Transverse colon (tissue), 4 donors: ENCODE measurements around the gene GABRD. TPM values are rescaled to one million over a fixed set of nuclear protein-coding genes. Genes with fewer than 3 reads are reported as not detected.

ENCODE experiments used
- DNase-seq: peaks from one replicate; pipeline ENCODE4 v3.0.0-alpha.2; 2019
- H3K27ac ChIP-seq, 4 donors: fragments of 200-600 bp; sonication (generic); 2 replicates each; pipeline ENCODE4 v1.5.1; 2016 to 2018; ENCODE audit warnings: inconsistent platforms in 4 of 4
- H3K27me3 ChIP-seq: fragments of 200-600 bp; sonication (generic); 2 replicates; pipeline ENCODE4 v1.5.1; 2017; ENCODE audit warnings: inconsistent platforms
- H3K36me3 ChIP-seq, 4 donors: fragments of 200-600 bp; sonication (generic); 2 replicates each; pipeline ENCODE4 v1.5.1; 2017 to 2019; ENCODE audit warnings: inconsistent platforms in 4 of 4
- H3K4me1 ChIP-seq, 4 donors: fragments of 200-600 bp; sonication (generic); 2 replicates each; pipeline ENCODE4 v1.5.1; 2017 to 2020; ENCODE audit warnings: inconsistent platforms in 4 of 4
- H3K4me3 ChIP-seq, 4 donors: fragments of 200-600 bp; sonication (generic); 1 replicate in 1 of 4; 2 replicates in 3 of 4; pipeline versions ENCODE4 v1.5.1 to v1.6.1; 2017 to 2019; ENCODE audit warnings: inconsistent platforms in 4 of 4
- H3K9me3 ChIP-seq, 2 donors: fragments of 200-600 bp; sonication (generic); 2 replicates each; pipeline ENCODE4 v1.5.1; 2017 to 2019; ENCODE audit warnings: inconsistent platforms in 2 of 2
- EP300 ChIP-seq: sonication (generic); formaldehyde crosslinking; IDR thresholded peaks from one replicate; pipeline ENCODE4 v1.6.1; 2017; ENCODE audit warnings: antibody characterized with exemption, low read depth
- POLR2A ChIP-seq: fragments of 450-650 bp; IDR thresholded peaks from one replicate; pipeline ENCODE4 v1.6.1; 2016; ENCODE audit warnings: antibody characterized with exemption, mild to moderate bottlenecking, moderate library complexity
- POLR2AphosphoS5 ChIP-seq, 3 donors: sonication (generic); formaldehyde crosslinking; IDR thresholded peaks; one replicate each; pipeline ENCODE4 v1.6.1; 2016; ENCODE audit warnings: antibody characterized with exemption in 3 of 3
- WGBS, 2 donors: methylation state at CpG; one replicate each; pipeline ENCODE4 v1.1.5; 2018; ENCODE audit warnings: low coverage in 1 of 2; 5-methylcytosine and 5-hydroxymethylcytosine counted together
- in situ Hi-C, 4 donors: fragments of 200-750 bp; cut with MboI; loops; one replicate each; pipeline versions ENCODE4 v1.15.0 to v1.15.1; 2017; ENCODE audit warnings: low sequenced_read_pairs in 3 of 4, low pct_ligation_motif_present in 1 of 4, low pct_unique_long_range_greater_than_20kb in 1 of 4
- intact Hi-C: fragments of 100-400 bp; cut with DNase I; formaldehyde crosslinking; loops from one replicate; pipeline ENCODE4 v1.15.1; 2023; ENCODE audit warnings: low total_unique reads
- total RNA-seq, 4 donors: library from RNA; depleted of rRNA; stranded (reverse); fragments of >200 nt; gene quantifications; one replicate each; pipeline ENCODE4 v1.1.0, GENCODE V29; 2016
- TF ChIP-seq, protein P1 (sequence below), 5 experiments: fragments of 200-600 bp in 3 of 5; fragments of 450-650 bp in 2 of 5; sonication (generic) in 3 of 5; IDR thresholded peaks; 1 replicate in 2 of 5; 2 replicates in 3 of 5; pipeline ENCODE4 v1.5.1; 2016 to 2017; ENCODE audit warnings: antibody characterized with exemption in 5 of 5, inconsistent platforms in 3 of 5, mild to moderate bottlenecking in 2 of 5, moderate library complexity in 1 of 5

GABRD gene
- total RNA-seq, 4 donors from 2014 or later = not detected

GRCh38 chr1:2076826-2077225 lies 57.7 kb downstream of the GABRD start:
- Histone ChIP-seq H3K9me3 (peaks cover 12% of the 10 kb centered on the region in 2 donors), H3K27ac (no peak overlapping the region), H3K4me1 (peaks cover 4 to 9% (median 6%) of the 10 kb centered on the region in 4 donors), H3K4me3 (no peak overlapping the region), H3K27me3 (no peaks in the 10 kb centered on the region), H3K36me3 (peaks cover 0 to 9% (median 0%) of the 10 kb centered on the region in 4 donors)
- no peak for DNase-seq
- intact Hi-C loops = no loop called here
- WGBS, 2 donors = 91 to 98% methylated on average over 13 to 21 of the region's 21 CpGs
- TF ChIP-seq POLR2AphosphoS5 (IDR thresholded peaks at IDR 0.05) (no peak), POLR2A (no peak), EP300 (no peak)
- TF ChIP-seq, protein P1, sequence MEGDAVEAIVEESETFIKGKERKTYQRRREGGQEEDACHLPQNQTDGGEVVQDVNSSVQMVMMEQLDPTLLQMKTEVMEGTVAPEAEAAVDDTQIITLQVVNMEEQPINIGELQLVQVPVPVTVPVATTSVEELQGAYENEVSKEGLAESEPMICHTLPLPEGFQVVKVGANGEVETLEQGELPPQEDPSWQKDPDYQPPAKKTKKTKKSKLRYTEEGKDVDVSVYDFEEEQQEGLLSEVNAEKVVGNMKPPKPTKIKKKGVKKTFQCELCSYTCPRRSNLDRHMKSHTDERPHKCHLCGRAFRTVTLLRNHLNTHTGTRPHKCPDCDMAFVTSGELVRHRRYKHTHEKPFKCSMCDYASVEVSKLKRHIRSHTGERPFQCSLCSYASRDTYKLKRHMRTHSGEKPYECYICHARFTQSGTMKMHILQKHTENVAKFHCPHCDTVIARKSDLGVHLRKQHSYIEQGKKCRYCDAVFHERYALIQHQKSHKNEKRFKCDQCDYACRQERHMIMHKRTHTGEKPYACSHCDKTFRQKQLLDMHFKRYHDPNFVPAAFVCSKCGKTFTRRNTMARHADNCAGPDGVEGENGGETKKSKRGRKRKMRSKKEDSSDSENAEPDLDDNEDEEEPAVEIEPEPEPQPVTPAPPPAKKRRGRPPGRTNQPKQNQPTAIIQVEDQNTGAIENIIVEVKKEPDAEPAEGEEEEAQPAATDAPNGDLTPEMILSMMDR (IDR thresholded peaks at IDR 0.05) = no peak
- in situ Hi-C loops = no loop called here

- H3K27ac ChIP-seq = no peak overlapping the region
- DNase-seq = no peak
- in situ Hi-C loops (no loop called here), intact Hi-C loops (no loop called here)
- WGBS, 2 donors = 94 to 96% methylated on average over 7 of the region's 7 CpGs
- H3K4me1 ChIP-seq = no peaks in the 10 kb centered on the region
- H3K27me3 ChIP-seq = no peaks in the 10 kb centered on the region
- H3K4me3 ChIP-seq = no peak overlapping the region
- TF ChIP-seq, protein P1 (IDR thresholded peaks at IDR 0.05) = no peak
- H3K36me3 ChIP-seq = peaks cover 0 to 9% (median 0%) of the 10 kb centered on the region in 4 donors
- H3K9me3 ChIP-seq = peaks cover 12% of the 10 kb centered on the region in 2 donors
Measured at GRCh38 chr1:2078170-2078569, 59.0 kb downstream of the GABRD start.

DNA sequence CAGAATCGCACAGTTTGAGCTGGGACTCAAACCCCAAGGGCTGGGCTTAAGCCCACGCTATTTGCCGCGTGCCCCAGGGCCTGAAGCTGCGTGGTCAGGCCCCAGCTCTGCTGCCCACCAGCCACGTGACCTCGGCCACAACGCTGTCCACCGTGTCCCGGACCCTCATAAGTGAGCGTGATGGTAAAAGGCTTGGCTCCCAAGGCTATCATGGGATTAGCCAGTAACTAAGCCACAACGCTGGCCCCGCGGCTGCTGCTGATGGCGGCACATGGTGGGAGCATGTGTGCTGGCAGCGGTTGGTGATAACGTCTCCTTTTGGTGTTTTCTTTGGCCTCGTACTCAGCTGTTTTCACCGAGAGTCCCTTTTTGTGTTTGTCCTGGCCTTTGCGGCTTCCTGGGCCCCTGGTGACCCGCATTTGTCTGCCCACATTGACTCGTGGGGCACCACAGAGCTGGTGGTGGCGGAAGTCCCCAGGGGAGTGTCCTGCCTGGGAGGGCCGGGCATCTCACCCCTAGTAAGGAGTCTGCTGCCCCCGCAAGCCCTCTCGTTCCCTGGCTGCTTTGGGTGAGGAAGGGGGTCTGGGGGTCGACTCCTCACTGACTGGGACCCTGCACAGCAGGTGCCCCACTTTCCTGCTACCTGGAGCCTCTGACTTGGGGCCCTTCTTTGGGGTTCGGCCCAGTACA lies 60.4 kb downstream of the GABRD start:
- Histone ChIP-seq H3K9me3 (peaks cover 12% of the 10 kb centered on the region in 2 donors), H3K36me3 (peaks cover 0 to 9% (median 0%) of the 10 kb centered on the region in 4 donors), H3K27me3 (no peaks in the 10 kb centered on the region), H3K4me1 (no peaks in the 10 kb centered on the region), H3K27ac (no peak overlapping the region), H3K4me3 (no peak overlapping the region)
- in situ Hi-C loops = no loop called here
- DNase-seq = no peak
- no peak for TF ChIP-seq POLR2A
- no peak for TF ChIP-seq EP300
- TF ChIP-seq POLR2AphosphoS5 (IDR thresholded peaks at IDR 0.05) = no peak
- TF ChIP-seq, protein P1 (IDR thresholded peaks at IDR 0.05) = no peak
- intact Hi-C loops = no loop called here
- 92% methylated on average over 28 of the region's 28 CpGs; no CpG with 5 or more reads in 1 of the 2 donors for WGBS, 2 donors

GRCh38 chr1:2080140-2080539 lies 61.0 kb downstream of the GABRD start:
- Histone ChIP-seq H3K9me3 (peaks cover 12% of the 10 kb centered on the region in 2 donors), H3K27me3 (no peaks in the 10 kb centered on the region), H3K27ac (no peak overlapping the region), H3K4me3 (no peak overlapping the region), H3K4me1 (no peaks in the 10 kb centered on the region), H3K36me3 (peaks cover 0 to 9% (median 0%) of the 10 kb centered on the region in 4 donors)
- 40 to 95% methylated on average over 1 to 16 of the region's 16 CpGs for WGBS, 2 donors
- no peak for DNase-seq
- intact Hi-C loops = no loop called here
- in situ Hi-C loops = no loop called here
- TF ChIP-seq POLR2A (no peak), POLR2AphosphoS5 (IDR thresholded peaks at IDR 0.05) (no peak), EP300 (no peak)
- TF ChIP-seq, protein P1 (IDR thresholded peaks at IDR 0.05) = no peak

Other genes with a start within 250 kb of the GABRD start
- 100 to 1,000 TPM; 129 to 191 (median 152) TPM for gene NADK, start 240.9 kb upstream of the GABRD start, total RNA-seq
- 100 to 1,000 TPM; 123 to 191 (median 174) TPM for gene GNB1, start 128.3 kb upstream of the GABRD start, total RNA-seq
- under 1 TPM in 1 of 4 donors, not detected in 3; 0.48 TPM for gene CALML6, start 104.1 kb upstream of the GABRD start, total RNA-seq
- gene TMEM52, start 100.1 kb upstream of the GABRD start, total RNA-seq = 1 to 10 TPM in 3 of 4 donors, not detected in 1; 5.2 to 9.5 (median 5.3) TPM
- not detected for gene CFAP74, start 15.6 kb upstream of the GABRD start, total RNA-seq
- gene PRKCZ, start 31.1 kb downstream of the GABRD start, total RNA-seq = 10 to 100 TPM; 48.6 to 96.7 (median 54.4) TPM
- 10 to 100 TPM; 19.4 to 84.5 (median 34.9) TPM for gene FAAP20, start 175.4 kb downstream of the GABRD start, total RNA-seq
- gene SKI, start 209.0 kb downstream of the GABRD start, total RNA-seq = 10 to 100 TPM; 24.4 to 52.4 (median 32.2) TPM